Stomach smooth muscle (tissue), 2 donors: ENCODE results near the gene CXADR.

Source experiments
- H3K27ac ChIP-seq: one replicate; pipeline ENCODE4 v1.7.0; 2013; ENCODE audit warnings: mild to moderate bottlenecking, low read length, inconsistent platforms
- H3K27me3 ChIP-seq, 2 donors: one replicate each; pipeline ENCODE4 v1.7.0; 2013; ENCODE audit warnings: low read length in 2 of 2; ENCODE audit not compliant: insufficient read depth in 2 of 2, control insufficient read depth in 1 of 2
- H3K36me3 ChIP-seq, 2 donors: one replicate each; pipeline ENCODE4 v1.7.0; 2013; ENCODE audit warnings: low read length in 2 of 2; ENCODE audit not compliant: control insufficient read depth in 2 of 2, insufficient read depth in 2 of 2
- H3K4me1 ChIP-seq: one replicate; pipeline ENCODE4 v1.7.0; 2013; ENCODE audit warnings: low read length; ENCODE audit not compliant: control insufficient read depth, insufficient read depth
- H3K4me3 ChIP-seq, 2 donors: one replicate each; pipeline ENCODE4 v1.7.0; 2013; ENCODE audit warnings: low read length in 2 of 2
- H3K9ac ChIP-seq, 2 donors: one replicate each; pipeline ENCODE4 v1.7.0; 2013; ENCODE audit warnings: low read length in 2 of 2, mild to moderate bottlenecking in 1 of 2
- H3K9me3 ChIP-seq, 2 donors: one replicate each; pipeline ENCODE4 v1.7.0; 2013; ENCODE audit warnings: low read length in 2 of 2; ENCODE audit not compliant: control insufficient read depth in 2 of 2
- donor health status: healthy.
- donor health status: Pancreatic carcinoma.

Gene CXADR

DNA sequence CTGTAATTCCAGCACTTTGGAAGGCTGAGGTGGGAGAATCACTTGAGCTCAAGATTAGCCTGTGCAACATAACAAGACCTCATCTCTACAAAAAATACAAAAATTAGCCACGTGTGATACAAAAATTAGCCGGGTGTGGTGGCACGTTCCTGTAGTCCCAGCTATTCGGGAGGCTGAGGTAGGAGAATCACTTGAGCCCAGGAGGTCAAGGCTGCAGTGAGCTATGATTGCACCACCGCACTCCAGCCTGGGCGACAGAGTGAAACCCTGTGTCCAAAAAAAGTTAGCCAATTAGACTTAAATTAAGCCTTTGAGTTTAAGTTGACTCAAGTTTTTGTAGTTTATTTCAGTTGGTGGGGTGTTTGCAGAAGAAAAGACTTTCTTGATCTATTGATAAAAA is 11.8 kb downstream of the CXADR start:
- H3K4me1 ChIP-seq = no peaks in the 10 kb centered on the region
- H3K27ac ChIP-seq = no peak overlapping the region
- no peak overlapping the region for H3K9ac ChIP-seq
- no peaks in the 10 kb centered on the region for H3K9me3 ChIP-seq
- no peaks in the 10 kb centered on the region for H3K27me3 ChIP-seq
- H3K4me3 ChIP-seq = no peak overlapping the region
- H3K36me3 ChIP-seq = no peaks in the 10 kb centered on the region

- no peaks in the 10 kb centered on the region for H3K27me3 ChIP-seq
- H3K4me3 ChIP-seq = no peak overlapping the region
- no peak overlapping the region for H3K9ac ChIP-seq
- H3K36me3 ChIP-seq = no peaks in the 10 kb centered on the region
- H3K4me1 ChIP-seq = no peaks in the 10 kb centered on the region
- no peaks in the 10 kb centered on the region for H3K9me3 ChIP-seq
- no peak overlapping the region for H3K27ac ChIP-seq
Observed at GRCh38 chr21:17526776-17527175, 13.9 kb downstream of the CXADR start.

- H3K9ac ChIP-seq = no peak overlapping the region
- H3K27me3 ChIP-seq = no peaks in the 10 kb centered on the region
- H3K4me3 ChIP-seq = no peak overlapping the region
- no peaks in the 10 kb centered on the region for H3K36me3 ChIP-seq
- no peaks in the 10 kb centered on the region for H3K9me3 ChIP-seq
- no peak overlapping the region for H3K27ac ChIP-seq
- no peaks in the 10 kb centered on the region for H3K4me1 ChIP-seq
Observed at GRCh38 chr21:17527240-17527639, 14.4 kb downstream of the CXADR start.

DNA sequence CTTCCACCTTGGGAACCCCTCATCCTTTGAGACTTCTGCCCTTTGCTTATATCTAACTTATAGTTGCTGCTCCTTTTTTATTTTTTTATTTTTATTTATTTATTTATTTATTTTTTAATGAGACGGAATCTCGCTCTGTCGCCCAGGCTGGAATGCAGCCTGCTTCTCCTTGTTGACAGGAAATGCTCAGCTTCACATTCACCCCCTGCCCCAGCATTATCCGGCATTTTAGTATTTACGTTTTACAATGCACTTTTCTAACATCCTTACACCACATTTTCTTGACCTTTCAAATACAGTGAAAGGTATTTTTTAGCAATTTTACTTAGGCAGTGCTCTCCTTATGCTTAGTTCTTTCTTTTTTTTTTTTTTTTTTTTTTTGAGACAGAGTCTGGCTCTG is 14.9 kb downstream of the CXADR start:
- no peak overlapping the region for H3K27ac ChIP-seq
- no peak overlapping the region for H3K9ac ChIP-seq
- no peaks in the 10 kb centered on the region for H3K27me3 ChIP-seq
- no peaks in the 10 kb centered on the region for H3K9me3 ChIP-seq
- no peak overlapping the region for H3K4me3 ChIP-seq
- no peaks in the 10 kb centered on the region for H3K4me1 ChIP-seq
- H3K36me3 ChIP-seq = no peaks in the 10 kb centered on the region

DNA sequence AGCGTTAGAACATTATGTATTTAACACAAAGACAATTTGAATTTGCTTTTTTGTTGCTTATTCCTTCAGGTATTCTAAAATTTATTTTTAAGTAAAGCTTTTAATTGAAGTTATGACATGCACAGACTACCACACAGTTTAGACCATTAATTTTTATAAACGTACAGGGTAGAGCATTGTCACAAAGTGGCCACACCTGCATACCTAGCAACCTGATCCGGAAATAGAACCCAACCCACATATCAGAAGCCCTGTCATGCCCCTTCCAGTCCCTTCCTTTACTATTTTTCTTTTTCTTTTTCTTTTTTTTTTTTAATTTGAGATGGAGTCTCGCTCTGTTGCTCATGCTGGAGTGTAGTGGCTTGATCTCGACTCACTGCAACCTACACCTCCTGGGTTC is 16.8 kb downstream of the CXADR start:
- Histone ChIP-seq H3K27me3 (no peaks in the 10 kb centered on the region), H3K36me3 (no peaks in the 10 kb centered on the region), H3K4me1 (no peaks in the 10 kb centered on the region), H3K27ac (no peak overlapping the region), H3K4me3 (no peak overlapping the region), H3K9me3 (no peaks in the 10 kb centered on the region), H3K9ac (no peak overlapping the region)

- no peaks in the 10 kb centered on the region for H3K36me3 ChIP-seq
- no peak overlapping the region for H3K4me3 ChIP-seq
- no peaks in the 10 kb centered on the region for H3K27me3 ChIP-seq
- H3K4me1 ChIP-seq = no peaks in the 10 kb centered on the region
- no peak overlapping the region for H3K9ac ChIP-seq
- no peak overlapping the region for H3K27ac ChIP-seq
- H3K9me3 ChIP-seq = no peaks in the 10 kb centered on the region
Observed at GRCh38 chr21:17532292-17532691, 19.4 kb downstream of the CXADR start.

- H3K9ac ChIP-seq = no peak overlapping the region
- H3K36me3 ChIP-seq = no peaks in the 10 kb centered on the region
- no peaks in the 10 kb centered on the region for H3K9me3 ChIP-seq
- no peak overlapping the region for H3K27ac ChIP-seq
- H3K4me1 ChIP-seq = no peaks in the 10 kb centered on the region
- H3K4me3 ChIP-seq = no peak overlapping the region
- H3K27me3 ChIP-seq = no peaks in the 10 kb centered on the region
Observed at GRCh38 chr21:17536381-17536780, 23.5 kb downstream of the CXADR start.

DNA sequence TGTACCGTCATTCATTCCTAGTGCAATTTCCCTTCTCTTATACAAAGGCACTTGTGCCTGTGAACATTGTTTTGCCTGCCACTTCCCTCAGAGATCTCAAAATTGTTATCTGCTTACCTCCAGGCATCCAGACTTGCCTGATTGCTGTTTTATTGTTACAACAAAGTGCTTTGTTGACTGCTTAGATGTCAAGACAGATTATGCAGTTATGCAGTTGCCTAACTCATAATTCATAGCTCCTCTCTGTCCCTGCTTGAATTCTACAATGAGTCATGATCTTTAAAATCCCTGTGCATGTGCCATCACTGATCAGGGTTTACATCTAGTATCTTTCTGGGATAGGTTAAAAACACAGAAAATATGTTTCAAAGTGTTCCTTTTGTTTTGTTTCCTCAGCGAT is 24.5 kb downstream of the CXADR start:
- no peaks in the 10 kb centered on the region for H3K36me3 ChIP-seq
- no peak overlapping the region for H3K4me3 ChIP-seq
- H3K27ac ChIP-seq = no peak overlapping the region
- no peak overlapping the region for H3K9ac ChIP-seq
- no peaks in the 10 kb centered on the region for H3K9me3 ChIP-seq
- H3K27me3 ChIP-seq = no peaks in the 10 kb centered on the region
- no peaks in the 10 kb centered on the region for H3K4me1 ChIP-seq

DNA sequence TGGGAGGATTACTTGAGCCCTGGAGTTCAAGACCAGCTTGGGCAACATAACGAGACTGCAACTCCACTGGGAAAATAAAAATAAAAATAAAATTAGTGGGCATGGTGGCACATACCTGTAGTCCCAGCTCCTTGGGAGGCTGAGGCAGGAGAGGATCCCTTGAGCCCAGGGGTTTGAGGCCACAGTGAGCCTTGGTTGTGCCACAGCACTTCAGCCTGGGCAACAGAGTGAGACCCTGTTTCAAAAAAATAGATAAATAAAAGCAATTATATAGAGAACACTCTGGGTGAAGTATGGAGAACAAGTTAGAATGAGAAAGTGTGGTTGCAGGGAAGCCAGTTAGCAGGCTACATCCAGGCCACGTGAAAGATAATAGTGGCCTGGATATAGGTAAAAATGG is 25.7 kb downstream of the CXADR start:
- H3K27me3 ChIP-seq = no peaks in the 10 kb centered on the region
- H3K27ac ChIP-seq = no peak overlapping the region
- H3K4me1 ChIP-seq = no peaks in the 10 kb centered on the region
- H3K9me3 ChIP-seq = no peaks in the 10 kb centered on the region
- H3K4me3 ChIP-seq = no peak overlapping the region
- H3K9ac ChIP-seq = no peak overlapping the region
- H3K36me3 ChIP-seq = no peaks in the 10 kb centered on the region

DNA sequence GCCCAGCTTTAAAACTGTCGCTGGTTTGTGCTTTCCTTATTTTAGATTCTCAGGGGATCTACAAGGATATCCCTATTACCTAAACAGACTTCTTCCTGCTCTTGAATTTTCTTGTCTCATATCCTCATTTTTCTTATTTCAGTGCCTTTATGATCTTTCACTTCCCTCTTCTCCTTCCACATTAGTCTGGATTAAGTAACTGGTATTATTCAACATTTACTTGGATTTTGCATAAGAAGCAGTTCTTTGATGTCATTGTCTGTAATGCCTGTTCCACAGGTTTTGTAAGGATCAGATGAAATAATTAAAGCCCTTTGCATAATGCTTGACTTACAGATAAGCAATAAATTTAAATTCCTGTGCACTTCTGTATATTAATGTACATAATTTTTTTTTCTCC is 26.5 kb downstream of the CXADR start:
- H3K4me1 ChIP-seq = no peaks in the 10 kb centered on the region
- no peak overlapping the region for H3K4me3 ChIP-seq
- H3K36me3 ChIP-seq = no peaks in the 10 kb centered on the region
- H3K9ac ChIP-seq = no peak overlapping the region
- H3K27me3 ChIP-seq = no peaks in the 10 kb centered on the region
- no peaks in the 10 kb centered on the region for H3K9me3 ChIP-seq
- H3K27ac ChIP-seq = no peak overlapping the region

- no peaks in the 10 kb centered on the region for H3K9me3 ChIP-seq
- H3K27ac ChIP-seq = no peak overlapping the region
- H3K4me3 ChIP-seq = no peak overlapping the region
Observed at GRCh38 chr21:17539743-17540341, 27.0 kb downstream of the CXADR start.

More at GRCh38 chr21:17539743-17540341, 27.0 kb downstream of the CXADR start:
- Histone ChIP-seq H3K9ac (no peak overlapping the region), H3K4me1 (no peaks in the 10 kb centered on the region), H3K36me3 (no peaks in the 10 kb centered on the region), H3K27me3 (no peaks in the 10 kb centered on the region)
